GM23338 (cell line): ENCODE data around the gene DOCK3. TPM values are rescaled to one million over a fixed set of nuclear protein-coding genes. Genes with fewer than 3 reads are reported as not detected.
"Not testable (repeated sequence)": the region's sequence is repeated elsewhere in the genome, so short reads cannot be mapped to it uniquely, and the experiment has no call there.

ENCODE experiments used
- ATAC-seq: fragments of 200-7000 bp; cut with Tn5 transposase; 3 replicates; pipeline ENCODE4 v1.9.1; 2020
- DNase-seq: peaks from one replicate; pipeline ENCODE4 v3.0.0-alpha.2; 2015; ENCODE audit warnings: low spot score
- H2AFZ ChIP-seq: fragments of 200-600 bp; sonication (generic); 2 replicates; pipeline ENCODE4 v1.8.0; 2016; ENCODE audit warnings: antibody characterized with exemption, mild to moderate bottlenecking, moderate library complexity
- H3F3A ChIP-seq: fragments of 200-600 bp; sonication (generic); replicated peaks from 2 replicates; pipeline ENCODE4 v1.8.0; 2017; ENCODE audit warnings: antibody characterized with exemption, mixed run types, low read depth
- H3K27ac ChIP-seq: fragments of 200-600 bp; sonication (generic); 2 replicates; pipeline ENCODE4 v1.6.1; 2016; ENCODE audit warnings: low read depth
- H3K27me3 ChIP-seq: fragments of 200-600 bp; sonication (generic); 2 replicates; pipeline ENCODE4 v1.8.0; 2016; ENCODE audit warnings: mild to moderate bottlenecking, mixed run types, moderate library complexity; ENCODE audit not compliant: insufficient read depth
- H3K36me3 ChIP-seq: fragments of 200-600 bp; sonication (generic); 2 replicates; pipeline ENCODE4 v1.8.0; 2016; ENCODE audit warnings: mild to moderate bottlenecking; ENCODE audit not compliant: insufficient read depth
- H3K4me1 ChIP-seq: fragments of 200-600 bp; sonication (generic); 2 replicates; pipeline ENCODE4 v1.8.0; 2016; ENCODE audit warnings: mild to moderate bottlenecking, moderate library complexity; ENCODE audit not compliant: insufficient read depth
- H3K4me2 ChIP-seq: fragments of 200-600 bp; sonication (generic); 2 replicates; pipeline ENCODE4 v1.7.1; 2017; ENCODE audit warnings: mixed run types
- H3K4me3 ChIP-seq: fragments of 200-600 bp; sonication (generic); 2 replicates; pipeline ENCODE4 v1.6.1; 2016; ENCODE audit warnings: mixed run types
- H3K79me2 ChIP-seq: fragments of 200-600 bp; sonication (generic); replicated peaks from 2 replicates; pipeline ENCODE4 v1.8.0; 2017; ENCODE audit warnings: mild to moderate bottlenecking; ENCODE audit not compliant: insufficient read depth
- H3K9me2 ChIP-seq: fragments of 200-600 bp; sonication (generic); 2 replicates; pipeline ENCODE4 v1.8.0; 2017; ENCODE audit not compliant: insufficient read depth
- H4K20me1 ChIP-seq: fragments of 200-600 bp; sonication (generic); replicated peaks from 2 replicates; pipeline ENCODE4 v1.8.0; 2017; ENCODE audit warnings: mild to moderate bottlenecking; ENCODE audit not compliant: insufficient read depth
- H3K27ac Mint-ChIP-seq: 2 replicates; pipeline ENCODE4 v1.8.0; 2020; ENCODE audit warnings: inconsistent platforms, mild to moderate bottlenecking, moderate library complexity, mixed read lengths
- H3K27me3 Mint-ChIP-seq: 3 replicates; pipeline ENCODE4 v1.8.0; 2022; ENCODE audit warnings: low read depth, mild to moderate bottlenecking, moderate library complexity, mixed read lengths, inconsistent platforms; ENCODE audit not compliant: insufficient read depth, poor library complexity
- H3K36me3 Mint-ChIP-seq: 3 replicates; pipeline ENCODE4 v1.8.0; 2021; ENCODE audit warnings: low read depth, mild to moderate bottlenecking, inconsistent platforms, moderate library complexity, mixed read lengths
- H3K4me1 Mint-ChIP-seq: 3 replicates; pipeline ENCODE4 v1.8.0; 2020; ENCODE audit warnings: mild to moderate bottlenecking, inconsistent platforms, mixed read lengths
- H3K4me3 Mint-ChIP-seq: 3 replicates; pipeline ENCODE4 v1.8.0; 2021; ENCODE audit warnings: moderate library complexity, mild to moderate bottlenecking, inconsistent platforms, mixed read lengths
- H3K9me3 Mint-ChIP-seq: 3 replicates; pipeline ENCODE4 v1.8.0; 2020; ENCODE audit warnings: moderate library complexity, mild to moderate bottlenecking, inconsistent platforms, mixed read lengths
- EZH2 ChIP-seq: fragments of 200-600 bp; sonication (generic); IDR thresholded peaks from one replicate; pipeline ENCODE4 v1.8.0; 2017; ENCODE audit warnings: antibody characterized with exemption, mild to moderate bottlenecking, low read depth; ENCODE audit not compliant: unreplicated experiment
- EZH2phosphoT487 ChIP-seq: fragments of 200-600 bp; sonication (generic); IDR thresholded peaks from one replicate; pipeline ENCODE4 v1.8.1; 2018; ENCODE audit warnings: antibody characterized with exemption; ENCODE audit not compliant: unreplicated experiment
- JUNB ChIP-seq: IDR thresholded peaks from one replicate; pipeline ENCODE4 v1.6.1; 2016; ENCODE audit warnings: antibody characterized with exemption; ENCODE audit not compliant: unreplicated experiment
- POLR2AphosphoS5 ChIP-seq: IDR thresholded peaks from 2 replicates; pipeline ENCODE4 v1.6.1; 2016; ENCODE audit warnings: antibody characterized with exemption, low read depth
- ZNF114 ChIP-seq: fragments of 250-450 bp; sonication (Bioruptor Pico); IDR thresholded peaks from 2 replicates; pipeline ENCODE4 v1.5.0; 2020; ENCODE audit warnings: mild to moderate bottlenecking, moderate library complexity
- ZNF331 ChIP-seq: fragments of 250-450 bp; sonication (Bioruptor Pico); IDR thresholded peaks from 2 replicates; pipeline ENCODE4 v1.5.0; 2020; ENCODE audit warnings: low read depth, mild to moderate bottlenecking, moderate library complexity
- polyA plus RNA-seq: library from polyadenylated mRNA; unstranded; fragments of >200 nt; fragmentation: Nextera tagmentation; extraction: Ambion mirVana; gene quantifications from 2 replicates; pipeline ENCODE4 v1.2.1, GENCODE V29; 2016
- total RNA-seq: library from RNA; depleted of rRNA; stranded (reverse); fragments of >200 nt; shearing (Covaris generic); gene quantifications from 2 replicates; pipeline ENCODE4 v1.2.3, GENCODE V29; 2014
- TF ChIP-seq, protein P1 (sequence below): IDR thresholded peaks from 2 replicates; pipeline ENCODE4 v1.6.1; 2016; ENCODE audit warnings: antibody characterized with exemption
- TF ChIP-seq, protein P2 (sequence below), 2 experiments: fragments of 200-600 bp in 1 of 2; sonication (generic) in 1 of 2; conservative IDR thresholded peaks; 2 replicates each; pipeline versions ENCODE4 v1.5.1 to v1.6.1; 2016 to 2017; ENCODE audit warnings: antibody characterized with exemption in 2 of 2, low read depth in 2 of 2, mild to moderate bottlenecking in 2 of 2, moderate library complexity in 1 of 2

DOCK3 gene
- total and polyA plus RNA-seq, 2 experiments from 2014 or later, result 2.4 to 5.6 TPM

DNA sequence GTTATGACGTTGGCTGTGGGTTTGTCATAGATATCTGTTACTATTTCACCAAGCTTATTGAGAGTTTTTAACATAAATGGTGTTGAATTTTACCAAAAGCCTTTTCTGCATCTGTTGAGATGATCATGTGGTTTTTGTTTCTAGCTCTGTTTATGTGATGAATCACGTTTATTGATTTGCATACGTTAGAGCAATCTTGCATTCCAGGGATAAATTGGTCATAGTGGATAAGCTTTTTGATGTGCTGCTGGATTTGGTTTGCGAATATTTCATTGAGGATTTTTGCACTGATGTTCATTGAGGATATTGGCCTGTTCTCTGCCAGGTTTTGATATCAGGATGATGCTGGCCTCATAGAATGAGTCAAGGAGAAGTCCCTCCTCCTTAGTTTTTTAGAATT is 117.8 kb downstream of the DOCK3 start (continued):
- TF ChIP-seq, protein P1, sequence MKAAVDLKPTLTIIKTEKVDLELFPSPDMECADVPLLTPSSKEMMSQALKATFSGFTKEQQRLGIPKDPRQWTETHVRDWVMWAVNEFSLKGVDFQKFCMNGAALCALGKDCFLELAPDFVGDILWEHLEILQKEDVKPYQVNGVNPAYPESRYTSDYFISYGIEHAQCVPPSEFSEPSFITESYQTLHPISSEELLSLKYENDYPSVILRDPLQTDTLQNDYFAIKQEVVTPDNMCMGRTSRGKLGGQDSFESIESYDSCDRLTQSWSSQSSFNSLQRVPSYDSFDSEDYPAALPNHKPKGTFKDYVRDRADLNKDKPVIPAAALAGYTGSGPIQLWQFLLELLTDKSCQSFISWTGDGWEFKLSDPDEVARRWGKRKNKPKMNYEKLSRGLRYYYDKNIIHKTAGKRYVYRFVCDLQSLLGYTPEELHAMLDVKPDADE, result no peak

DNA sequence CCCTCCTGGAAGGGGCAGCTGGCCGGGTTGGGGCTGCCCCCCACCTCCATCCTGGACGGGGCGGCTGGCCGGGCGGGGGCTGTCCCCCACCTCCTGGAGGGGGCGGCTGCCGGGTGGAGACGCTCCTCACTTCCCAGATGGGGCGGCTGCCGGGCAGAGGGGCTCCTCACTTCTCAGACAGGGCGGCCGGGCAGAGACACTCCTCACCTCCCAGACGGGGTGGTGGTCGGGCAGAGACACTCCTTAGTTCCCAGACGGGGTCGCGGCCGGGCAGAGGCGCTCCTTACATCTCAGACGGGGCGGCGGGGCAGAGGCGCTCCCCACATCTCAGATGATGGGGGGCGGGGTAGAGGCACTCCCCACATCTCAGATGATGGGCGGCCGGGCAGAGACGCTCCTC is 129.1 kb downstream of the DOCK3 start:
- H2AFZ ChIP-seq, ATAC-seq, H3K27ac Mint-ChIP-seq, H3K4me3 ChIP-seq, H3K4me3 Mint-ChIP-seq, H3K27ac ChIP-seq, H4K20me1 ChIP-seq, H3K27me3 ChIP-seq, H3K27me3 Mint-ChIP-seq, DNase-seq, H3K4me2 ChIP-seq, H3K4me1 ChIP-seq, H3K9me2 ChIP-seq, H3F3A ChIP-seq: not testable (repeated sequence)
- Mint-ChIP-seq H3K36me3 (peaks cover 67% of the 10 kb centered on the region), H3K9me3 (peaks cover 77% of the 10 kb centered on the region), H3K4me1 (peaks cover 13% of the 10 kb centered on the region)
- H3K79me2 ChIP-seq, result peaks cover 15% of the 10 kb centered on the region
- H3K36me3 ChIP-seq, result peaks cover 27% of the 10 kb centered on the region; the same call in 1 of the 2 replicates

DNA sequence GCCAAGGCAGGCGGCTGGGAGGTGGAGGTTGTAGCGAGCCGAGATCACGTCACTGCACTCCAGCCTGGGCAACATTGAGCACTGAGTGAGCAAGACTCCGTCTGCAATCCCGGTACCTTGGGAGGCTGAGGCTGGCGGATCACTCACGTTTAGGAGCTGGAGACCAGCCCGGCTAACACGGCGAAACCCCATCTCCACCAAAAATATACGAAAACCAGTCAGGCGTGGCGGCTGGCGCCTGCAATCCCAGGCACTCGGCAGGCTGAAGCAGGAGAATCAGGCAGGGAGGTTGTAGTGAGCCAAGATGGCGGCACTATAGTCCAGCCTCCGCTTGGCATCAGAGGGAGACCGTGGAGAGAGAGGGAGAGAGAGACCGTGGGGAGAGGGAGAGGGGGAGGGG is 129.6 kb downstream of the DOCK3 start:
- not testable (repeated sequence) for H3K27ac ChIP-seq
- H3K9me3 Mint-ChIP-seq, result peaks cover 71% of the 10 kb centered on the region

DNA sequence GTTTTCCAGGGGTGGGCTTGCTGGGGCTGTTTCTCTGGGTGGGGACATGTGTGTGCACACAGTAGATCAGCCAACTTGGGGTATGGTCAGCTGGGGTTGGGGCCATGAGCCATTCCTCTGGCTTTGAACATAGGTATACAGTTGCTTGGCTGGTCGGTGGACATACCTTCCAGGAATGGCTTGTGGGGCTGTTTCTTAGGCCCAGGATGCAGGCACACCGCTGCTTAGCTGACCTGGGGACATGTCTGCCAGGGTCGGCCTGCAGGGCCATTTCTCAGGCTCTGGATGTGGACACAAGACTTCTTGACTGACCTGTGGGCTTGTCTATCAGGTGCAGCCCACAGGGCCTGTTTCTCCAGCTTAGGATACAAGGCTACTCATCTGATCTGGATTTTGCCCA is 130.6 kb downstream of the DOCK3 start:
- Histone ChIP-seq H3K9me2 (no peaks in the 10 kb centered on the region), H2AFZ (no peak overlapping the region), H3K4me2 (no peak overlapping the region), H3K4me3 (no peak overlapping the region), H3K27ac (no peak overlapping the region), H3K79me2 (peaks cover 5% of the 10 kb centered on the region), H4K20me1 (no peaks in the 10 kb centered on the region), H3F3A (no peaks in the 10 kb centered on the region), H3K36me3 (peaks cover 21% of the 10 kb centered on the region; the same call in 1 of the 2 replicates), H3K27me3 (no peaks in the 10 kb centered on the region), H3K4me1 (no peaks in the 10 kb centered on the region; the same call in 1 of the 2 replicates)
- Mint-ChIP-seq H3K36me3 (peaks cover 52% of the 10 kb centered on the region), H3K4me1 (peaks cover 13% of the 10 kb centered on the region), H3K27ac (no peak overlapping the region), H3K27me3 (peaks cover 10% of the 10 kb centered on the region), H3K9me3 (peaks cover 62% of the 10 kb centered on the region), H3K4me3 (no peak overlapping the region)
- DNase-seq (no peak), ATAC-seq (no peak)
- TF ChIP-seq, protein P1, result no peak
- TF ChIP-seq JUNB (no peak), ZNF331 (no peak), POLR2AphosphoS5 (no peak), ZNF114 (CRISPR knock-in tag) (no peak), EZH2 (no peak), EZH2phosphoT487 (no peak)
- TF ChIP-seq, protein P2, sequence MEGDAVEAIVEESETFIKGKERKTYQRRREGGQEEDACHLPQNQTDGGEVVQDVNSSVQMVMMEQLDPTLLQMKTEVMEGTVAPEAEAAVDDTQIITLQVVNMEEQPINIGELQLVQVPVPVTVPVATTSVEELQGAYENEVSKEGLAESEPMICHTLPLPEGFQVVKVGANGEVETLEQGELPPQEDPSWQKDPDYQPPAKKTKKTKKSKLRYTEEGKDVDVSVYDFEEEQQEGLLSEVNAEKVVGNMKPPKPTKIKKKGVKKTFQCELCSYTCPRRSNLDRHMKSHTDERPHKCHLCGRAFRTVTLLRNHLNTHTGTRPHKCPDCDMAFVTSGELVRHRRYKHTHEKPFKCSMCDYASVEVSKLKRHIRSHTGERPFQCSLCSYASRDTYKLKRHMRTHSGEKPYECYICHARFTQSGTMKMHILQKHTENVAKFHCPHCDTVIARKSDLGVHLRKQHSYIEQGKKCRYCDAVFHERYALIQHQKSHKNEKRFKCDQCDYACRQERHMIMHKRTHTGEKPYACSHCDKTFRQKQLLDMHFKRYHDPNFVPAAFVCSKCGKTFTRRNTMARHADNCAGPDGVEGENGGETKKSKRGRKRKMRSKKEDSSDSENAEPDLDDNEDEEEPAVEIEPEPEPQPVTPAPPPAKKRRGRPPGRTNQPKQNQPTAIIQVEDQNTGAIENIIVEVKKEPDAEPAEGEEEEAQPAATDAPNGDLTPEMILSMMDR (conservative IDR thresholded peaks at IDR 0.05; ENCODE audit: low read depth in 2 of 2), result no peak

More for the DNA sequence above, 129.6 kb downstream of the DOCK3 start:
- not testable (repeated sequence) for ATAC-seq, H3K9me2 ChIP-seq, H3K4me3 ChIP-seq, H3K4me3 Mint-ChIP-seq, H3F3A ChIP-seq, DNase-seq, H2AFZ ChIP-seq, H3K27me3 ChIP-seq, H3K27ac Mint-ChIP-seq, H3K4me1 ChIP-seq, H3K27me3 Mint-ChIP-seq, H4K20me1 ChIP-seq, H3K4me2 ChIP-seq
- peaks cover 11% of the 10 kb centered on the region for H3K79me2 ChIP-seq
- Mint-ChIP-seq H3K4me1 (peaks cover 13% of the 10 kb centered on the region), H3K36me3 (peaks cover 62% of the 10 kb centered on the region)
- H3K36me3 ChIP-seq, result peaks cover 23% of the 10 kb centered on the region; the same call in 1 of the 2 replicates
